Neural cell (in vitro differentiated cells): ENCODE data around the gene CAPN10. TPM values are rescaled to one million over a fixed set of nuclear protein-coding genes. Genes with fewer than 3 reads are reported as not detected.

Experiments
- H2AFZ ChIP-seq: fragments of 200-600, 300-800 bp; sonication (generic), shearing (Covaris generic); 2 replicates; pipeline ENCODE4 v1.6.0; 2014; ENCODE audit warnings: low read depth, mild to moderate bottlenecking, antibody characterized with exemption, low read length, moderate library complexity
- H3F3A ChIP-seq: fragments of 200-600 bp; shearing (Covaris generic); 2 replicates; pipeline ENCODE4 v1.6.1; 2016; ENCODE audit warnings: mild to moderate bottlenecking, moderate library complexity, mixed read lengths, antibody characterized with exemption, low read length; ENCODE audit not compliant: insufficient read depth, poor library complexity, severe bottlenecking
- H3K27ac ChIP-seq: fragments of 200-600, 300-800 bp; sonication (generic), shearing (Covaris generic); 2 replicates; pipeline ENCODE4 v1.5.1; 2014; ENCODE audit warnings: mild to moderate bottlenecking, low read length, moderate library complexity
- H3K27me3 ChIP-seq: fragments of 300-800, 200-600 bp; sonication (generic), shearing (Covaris generic); 2 replicates; pipeline ENCODE4 v1.6.0; 2014; ENCODE audit warnings: mild to moderate bottlenecking, low read depth, low read length, moderate library complexity; ENCODE audit not compliant: insufficient read depth
- H3K36me3 ChIP-seq: fragments of 300-800, 200-600 bp; sonication (generic), shearing (Covaris generic); 2 replicates; pipeline ENCODE4 v1.5.1; 2014; ENCODE audit warnings: mild to moderate bottlenecking, antibody characterized with exemption, low read length, moderate library complexity; ENCODE audit not compliant: insufficient read depth
- H3K4me2 ChIP-seq: fragments of 300-800, 200-600 bp; sonication (generic), shearing (Covaris generic); 2 replicates; pipeline ENCODE4 v1.6.0; 2014; ENCODE audit warnings: mild to moderate bottlenecking, low read length
- H3K4me3 ChIP-seq: fragments of 300-800, 200-600 bp; sonication (generic), shearing (Covaris generic); 2 replicates; pipeline ENCODE4 v1.5.1; 2014; ENCODE audit warnings: mild to moderate bottlenecking, low read length, moderate library complexity
- H3K79me2 ChIP-seq: fragments of 200-600 bp; shearing (Covaris generic); replicated peaks from 2 replicates; pipeline ENCODE4 v1.6.0; 2014; ENCODE audit warnings: mild to moderate bottlenecking, low read length, moderate library complexity; ENCODE audit not compliant: insufficient read depth
- H3K9ac ChIP-seq: fragments of 300-800, 200-600 bp; sonication (generic), shearing (Covaris generic); 2 replicates; pipeline ENCODE4 v1.6.1; 2016; ENCODE audit warnings: mild to moderate bottlenecking, low read length, mixed read lengths
- H3K9me2 ChIP-seq: fragments of 200-600 bp; shearing (Covaris generic); 2 replicates; pipeline ENCODE4 v1.6.1; 2016; ENCODE audit warnings: mild to moderate bottlenecking, low read length, mixed read lengths; ENCODE audit not compliant: insufficient read depth
- H3K9me3 ChIP-seq: fragments of 200-600, 300-800 bp; sonication (generic), shearing (Covaris generic); 2 replicates; pipeline ENCODE4 v1.6.1; 2016; ENCODE audit warnings: mild to moderate bottlenecking, mixed run types, low read length, moderate library complexity, mixed read lengths
- H4K20me1 ChIP-seq: fragments of 200-600 bp; shearing (Covaris generic); 2 replicates; pipeline ENCODE4 v1.6.1; 2016; ENCODE audit warnings: mild to moderate bottlenecking, mixed run types; ENCODE audit not compliant: insufficient read depth
- CTCF ChIP-seq: fragments of 450-650 bp; IDR thresholded peaks from 2 replicates; pipeline ENCODE4 v1.5.1; 2014; ENCODE audit warnings: antibody characterized with exemption, mild to moderate bottlenecking, moderate library complexity; ENCODE audit not compliant: poor library complexity, severe bottlenecking
- EP300 ChIP-seq: fragments of 450-650 bp; conservative IDR thresholded peaks from 2 replicates; pipeline ENCODE4 v1.6.1; 2014; ENCODE audit warnings: antibody characterized with exemption, mild to moderate bottlenecking, moderate library complexity; ENCODE audit not compliant: poor library complexity, severe bottlenecking
- EZH2 ChIP-seq: fragments of 200-600, 300-800 bp; shearing (Covaris generic), sonication (generic); IDR thresholded peaks from 2 replicates; pipeline ENCODE4 v1.6.1; 2014; ENCODE audit warnings: antibody characterized with exemption, low read length, borderline replicate concordance, mild to moderate bottlenecking; ENCODE audit not compliant: insufficient read depth, poor library complexity, severe bottlenecking
- MXI1 ChIP-seq: fragments of 450-650 bp; conservative IDR thresholded peaks from 2 replicates; pipeline ENCODE4 v1.6.1; 2014; ENCODE audit warnings: antibody characterized with exemption, mild to moderate bottlenecking; ENCODE audit not compliant: poor library complexity, severe bottlenecking
- POLR2AphosphoS5 ChIP-seq: IDR thresholded peaks from 2 replicates; pipeline ENCODE4 v1.6.1; 2012
- RAD21 ChIP-seq: fragments of 450-650 bp; conservative IDR thresholded peaks from 2 replicates; pipeline ENCODE4 v1.6.1; 2014; ENCODE audit warnings: antibody characterized with exemption, mild to moderate bottlenecking, moderate library complexity
- REST ChIP-seq: IDR thresholded peaks from 2 replicates; pipeline ENCODE4 v1.6.1; 2012; ENCODE audit warnings: borderline replicate concordance
- SMC3 ChIP-seq: fragments of 450-650 bp; conservative IDR thresholded peaks from 2 replicates; pipeline ENCODE4 v1.6.1; 2014; ENCODE audit warnings: antibody characterized with exemption, mild to moderate bottlenecking, moderate library complexity; ENCODE audit not compliant: poor library complexity
- TAF1 ChIP-seq: IDR thresholded peaks from 2 replicates; pipeline ENCODE4 v1.6.1; 2012; ENCODE audit warnings: low read depth
- polyA plus RNA-seq: library from polyadenylated mRNA; depleted of rRNA; stranded (reverse); fragments of >200 nt; gene quantifications from 2 replicates; pipeline ENCODE4 v1.2.3, GENCODE V29; 2014

CAPN10 gene
- polyA plus RNA-seq, 1 donor from 2014 or later = 120 TPM

- no peaks in the 10 kb centered on the region for H3K36me3 ChIP-seq
- H3F3A ChIP-seq = no peaks in the 10 kb centered on the region
- H3K79me2 ChIP-seq = no peaks in the 10 kb centered on the region
- no peak overlapping the region for H3K4me2 ChIP-seq
- H3K9me2 ChIP-seq = no peaks in the 10 kb centered on the region
- H3K27ac ChIP-seq = no peak overlapping the region
- H3K27me3 ChIP-seq = no peaks in the 10 kb centered on the region
- no peak for TF ChIP-seq REST
- TF ChIP-seq MXI1 = no peak
- no peak for TF ChIP-seq TAF1
- TF ChIP-seq EZH2 = no peak
- TF ChIP-seq EP300 = no peak
- no peak for TF ChIP-seq CTCF
- no peak for TF ChIP-seq SMC3
- TF ChIP-seq RAD21 = no peak
- no peak for TF ChIP-seq POLR2AphosphoS5
- no peaks in the 10 kb centered on the region for H4K20me1 ChIP-seq
- H3K9me3 ChIP-seq = no peaks in the 10 kb centered on the region
- no peak overlapping the region for H2AFZ ChIP-seq
- no peak overlapping the region for H3K9ac ChIP-seq
- H3K4me3 ChIP-seq = no peak overlapping the region
These were observed 61.7 kb downstream of the CAPN10 start for GRCh38 chr2:240648155-240648649.

Other genes with a start within 250 kb of the CAPN10 start
- 74.0 and 101 TPM in 2 replicates for gene GPC1, start 151.1 kb upstream of the CAPN10 start, polyA plus RNA-seq
- gene ANKMY1, start 28.7 kb upstream of the CAPN10 start, polyA plus RNA-seq = 6.6 and 16.6 TPM in 2 replicates
- 20.3 and 26.6 TPM in 2 replicates for gene DUSP28, start 26.4 kb upstream of the CAPN10 start, polyA plus RNA-seq
- gene RNPEPL1, start 18.2 kb upstream of the CAPN10 start, polyA plus RNA-seq = 16.1 and 23.3 TPM in 2 replicates
- 2.8 and 4.1 TPM in 2 replicates for gene GPR35, start 38.7 kb downstream of the CAPN10 start, polyA plus RNA-seq
- gene AQP12B, start 96.2 kb downstream of the CAPN10 start, polyA plus RNA-seq = not detected in 2 replicates
- gene AQP12A, start 105.1 kb downstream of the CAPN10 start, polyA plus RNA-seq = not detected in 2 replicates
- gene KIF1A, start 233.5 kb downstream of the CAPN10 start, polyA plus RNA-seq = 63.4 and 89.2 TPM in 2 replicates